AG09309 (cell line): ENCODE measurements around the gene MEIS1.
"Not testable (repeated sequence)": the region's sequence is repeated elsewhere in the genome, so short reads cannot be mapped to it uniquely, and the experiment has no call there.

ENCODE experiments used
- DNase-seq: peaks from one replicate; pipeline ENCODE4 v3.0.0-alpha.2; 2010; ENCODE audit warnings: low read depth
- H3K4me3 ChIP-seq: 2 replicates; pipeline ENCODE4 v1.5.1; 2011; ENCODE audit warnings: mild to moderate bottlenecking, low read depth, low read length, moderate library complexity; ENCODE audit not compliant: control insufficient read depth
- CTCF ChIP-seq: IDR thresholded peaks from 2 replicates; pipeline ENCODE4 v1.5.1; 2011; ENCODE audit warnings: mild to moderate bottlenecking, low read depth, low read length, inconsistent platforms; ENCODE audit not compliant: insufficient read depth, control insufficient read depth; ENCODE audit errors: missing control alignments

The MEIS1 gene

GRCh38 chr2:66434679-66435548 is at the start of gene MEIS1:
Gene MEIS1, plus strand, starts transcription at chr2:66435125. Its CDS starts 732 bp downstream, at chr2:66435857.
- peak within 1 kb of the TSS; percentile 96 for H3K4me3 ChIP-seq
- peak; percentile 97 for DNase-seq
- no peak for TF ChIP-seq CTCF

GRCh38 chr2:66387016-66387753 is 47.7 kb upstream of the MEIS1 start:
- no peak overlapping the region for H3K4me3 ChIP-seq
- DNase-seq, result no peak
- no peak for TF ChIP-seq CTCF

DNA sequence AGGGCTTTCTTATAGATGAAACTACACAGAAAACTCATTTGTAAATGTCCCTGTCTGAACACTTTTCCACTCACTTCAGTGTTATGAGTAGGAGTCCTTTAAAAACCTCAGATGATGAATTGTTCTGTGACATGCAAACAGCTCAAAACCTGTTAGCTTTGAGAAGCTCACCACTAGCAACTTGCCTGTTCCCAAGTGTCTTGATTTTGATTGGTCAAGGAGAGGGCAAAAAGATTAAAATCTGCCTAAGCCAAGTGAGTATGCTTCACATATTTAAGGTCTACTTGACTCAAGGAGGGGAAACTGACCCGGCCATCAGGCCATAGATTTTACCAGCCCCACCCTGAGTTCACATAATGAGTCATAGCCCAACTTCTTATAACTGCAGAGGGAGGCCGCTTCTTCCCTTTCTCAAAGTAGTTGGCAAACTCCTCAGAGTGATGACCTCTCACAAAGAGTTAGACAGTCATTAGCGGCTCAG is 45.2 kb upstream of the MEIS1 start:
- H3K4me3 ChIP-seq, result no peak overlapping the region
- no peak for DNase-seq
- TF ChIP-seq CTCF, result no peak

GRCh38 chr2:66390152-66390551 is 44.8 kb upstream of the MEIS1 start:
- no peak for DNase-seq
- no peak overlapping the region for H3K4me3 ChIP-seq
- TF ChIP-seq CTCF, result no peak

DNA sequence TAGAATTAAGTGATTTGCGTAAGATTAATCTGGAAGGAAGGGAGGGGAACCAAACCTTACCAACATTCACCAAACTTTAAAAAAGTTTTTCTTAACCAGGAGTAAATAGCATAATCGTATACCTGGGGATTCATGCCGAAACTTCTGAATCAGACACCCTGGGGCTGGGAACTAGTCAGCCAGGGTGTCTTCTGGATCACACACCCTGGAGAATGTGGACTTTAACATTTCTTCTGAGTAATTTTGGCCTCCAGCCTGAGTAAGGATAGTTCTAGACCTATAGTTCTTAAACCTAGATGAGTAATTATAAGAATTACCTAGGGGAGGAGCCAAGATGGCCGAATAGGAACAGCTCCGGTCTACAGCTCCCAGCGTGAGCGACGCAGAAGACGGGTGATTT is 44.1 kb upstream of the MEIS1 start:
- DNase-seq, result no peak
- no peak overlapping the region for H3K4me3 ChIP-seq
- no peak for TF ChIP-seq CTCF

DNA sequence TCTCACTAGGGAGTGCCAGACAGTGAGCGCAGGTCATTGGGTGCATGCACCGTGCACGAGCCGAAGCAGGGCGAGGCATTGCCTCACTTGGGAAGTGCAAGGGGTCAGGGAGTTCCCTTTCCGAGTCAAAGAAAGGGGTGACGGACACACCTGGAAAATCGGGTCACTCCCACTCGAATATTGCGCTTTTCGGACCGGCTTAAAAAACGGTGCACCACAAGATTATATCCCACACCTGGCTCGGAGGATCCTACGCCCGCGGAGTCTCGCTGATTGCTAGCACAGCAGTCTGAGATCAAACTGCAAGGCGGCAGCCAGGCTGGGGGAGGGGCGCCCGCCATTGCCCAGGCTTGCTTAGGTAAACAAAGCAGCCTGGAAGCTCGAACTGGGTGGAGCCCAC is 43.7 kb upstream of the MEIS1 start:
- H3K4me3 ChIP-seq, DNase-seq: not testable (repeated sequence)

GRCh38 chr2:66405473-66405872 is 29.5 kb upstream of the MEIS1 start:
- no peak for TF ChIP-seq CTCF
- no peak for DNase-seq
- no peak overlapping the region for H3K4me3 ChIP-seq
